Activated CD8-positive, alpha-beta memory T cell treated with anti-CD3 and anti-CD28 coated beads for 1 hour (primary cell): ENCODE data around the gene RGPD3.
"Not testable (repeated sequence)": the region's sequence is repeated elsewhere in the genome, so short reads cannot be mapped to it uniquely, and the experiment has no call there.

Source experiments
- DNase-seq, 2 donors: peaks; one replicate each; pipeline ENCODE4 v3.0.0-alpha.2; 2020; ENCODE audit warnings: low read depth in 1 of 2; ENCODE audit errors: extremely low read depth in 1 of 2

RGPD3 gene

GRCh38 chr2:106486551-106487385 is 18.6 kb upstream of the RGPD3 start, which contains the start of gene CD8B2:
Gene CD8B2 (plus strand): TSS chr2:106487364. CDS start chr2:106487427, 63 bp downstream.
- DNase-seq, result not testable (repeated sequence)

- DNase-seq, result not testable (repeated sequence)
Observed at GRCh38 chr2:106479563-106479962, 11.3 kb upstream of the RGPD3 start.

- not testable (repeated sequence) for DNase-seq
Observed at GRCh38 chr2:106477647-106478046, 9.4 kb upstream of the RGPD3 start.

- DNase-seq, result peak; percentile 9 to 10
Observed at GRCh38 chr2:106470658-106471057, 2.4 kb upstream of the RGPD3 start.

DNA sequence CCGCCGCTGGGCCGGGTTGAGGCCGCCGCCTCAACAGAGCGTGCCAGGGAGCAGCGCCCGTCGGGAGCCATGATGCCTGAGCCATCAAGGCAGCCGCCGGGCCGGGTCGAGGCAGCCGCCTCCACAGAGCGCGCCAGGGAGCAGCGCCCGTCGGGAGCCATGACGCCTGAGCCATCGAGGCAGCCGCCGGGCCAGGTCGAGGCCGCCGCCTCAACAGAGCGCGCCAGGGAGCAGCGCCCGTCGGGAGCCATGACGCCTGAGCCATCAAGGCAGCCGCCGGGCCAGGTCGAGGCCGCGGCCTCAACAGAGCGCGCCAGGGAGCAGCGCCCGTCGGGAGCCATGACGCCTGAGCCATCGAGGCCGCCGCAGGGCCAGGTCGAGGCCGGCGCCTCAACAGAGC is 697 bp downstream of the RGPD3 start:
- not testable (repeated sequence) for DNase-seq

- DNase-seq, result not testable (repeated sequence)
Observed at GRCh38 chr2:106461882-106462281, 6.3 kb downstream of the RGPD3 start.

DNA sequence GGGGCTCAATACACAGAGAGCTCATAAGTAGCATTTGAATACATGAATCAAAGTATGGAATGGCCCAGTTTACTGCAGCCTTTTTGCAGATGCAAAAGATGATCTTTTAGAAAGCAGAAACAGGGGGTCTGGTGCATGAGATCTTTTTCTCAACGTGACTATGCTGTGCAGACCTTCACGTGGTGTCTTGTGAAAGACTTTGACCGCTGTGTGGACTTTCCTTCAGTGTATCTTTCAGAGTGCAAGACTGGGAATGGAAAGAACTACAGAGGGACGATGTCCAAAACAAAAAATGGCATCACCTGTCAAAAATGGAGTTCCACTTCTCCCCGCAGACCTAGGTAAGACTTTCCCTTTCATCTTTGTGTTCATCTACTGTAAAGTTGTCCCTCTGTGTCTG is 77.5 kb downstream of the RGPD3 start:
- not testable (repeated sequence) for DNase-seq

DNA sequence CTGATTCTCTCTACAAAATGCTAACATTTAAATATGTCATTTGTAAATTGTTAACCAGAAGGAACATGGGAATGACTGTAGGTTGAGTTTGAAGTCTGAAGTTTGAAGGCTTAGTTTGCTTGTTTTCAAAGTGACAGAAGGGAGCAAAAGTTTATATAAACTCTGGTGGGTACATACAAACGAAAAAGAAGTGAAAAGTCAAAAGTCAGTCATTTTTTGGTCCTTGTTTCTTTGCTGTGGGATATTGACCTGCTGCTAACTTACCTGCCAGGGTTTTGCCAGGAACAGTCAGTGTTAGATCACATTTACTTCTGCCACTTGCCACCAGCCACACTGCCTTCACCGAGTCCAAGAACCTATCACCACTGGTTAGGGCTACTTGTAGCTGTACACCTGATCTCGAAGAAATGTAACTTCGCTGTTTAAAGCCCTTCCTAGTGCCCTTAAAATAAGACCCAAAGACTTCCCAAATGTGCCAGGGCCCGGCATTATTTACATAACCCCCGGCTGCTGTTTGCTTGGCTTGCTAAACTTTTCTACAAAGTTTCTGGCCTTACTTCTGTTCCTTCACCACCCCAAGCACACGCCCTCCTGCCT is 79.3 kb downstream of the RGPD3 start:
- DNase-seq, result not testable (repeated sequence)

GRCh38 chr2:106384548-106384947 is 83.7 kb downstream of the RGPD3 start:
- DNase-seq, result not testable (repeated sequence)

DNA sequence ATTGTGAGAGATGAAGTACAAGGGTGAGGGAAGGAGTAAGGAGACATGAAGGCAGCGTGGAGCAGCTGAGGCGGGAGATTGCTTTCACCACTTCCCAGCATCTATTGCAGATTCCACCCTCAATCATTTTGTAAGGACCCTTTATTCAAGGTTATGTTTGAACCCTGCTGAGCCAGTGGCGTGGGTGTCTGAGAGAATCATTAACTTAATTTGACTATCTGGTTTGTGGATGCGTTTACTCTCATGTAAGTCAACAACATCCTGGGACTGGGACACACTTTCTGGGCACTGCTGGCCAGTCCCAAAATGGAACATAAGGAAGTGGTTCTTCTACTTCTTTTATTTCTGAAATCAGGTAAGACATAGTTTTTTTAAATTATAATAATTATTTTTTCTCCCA is 86.3 kb downstream of the RGPD3 start:
- DNase-seq, result not testable (repeated sequence)

GRCh38 chr2:106379567-106379966 is 88.6 kb downstream of the RGPD3 start:
- DNase-seq, result not testable (repeated sequence)

GRCh38 chr2:106369182-106369581 is 99.0 kb downstream of the RGPD3 start:
- DNase-seq, result not testable (repeated sequence)

GRCh38 chr2:106366204-106366885 is 101.9 kb downstream of the RGPD3 start:
- no peak for DNase-seq

GRCh38 chr2:106363791-106364190 is 104.4 kb downstream of the RGPD3 start:
- no peak for DNase-seq

DNA sequence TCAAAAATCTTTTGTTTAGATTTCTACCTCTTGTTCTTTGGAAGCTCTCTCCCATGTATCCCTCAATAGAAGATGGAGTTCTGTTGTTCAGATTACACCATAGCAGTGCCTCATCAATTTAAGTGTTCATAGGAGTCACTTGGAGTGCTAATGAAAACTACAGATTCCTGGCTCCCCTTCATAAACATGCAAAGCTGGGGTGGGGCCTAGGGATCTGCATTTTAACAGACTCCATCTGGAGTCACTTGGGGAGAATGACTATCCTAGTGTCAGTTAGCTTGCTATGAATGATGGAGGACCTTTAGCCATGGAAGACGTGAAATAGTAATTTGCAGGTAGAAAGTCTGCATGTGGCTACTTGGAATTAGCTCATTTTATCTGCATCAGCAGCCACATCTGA is 105.4 kb downstream of the RGPD3 start:
- DNase-seq, result no peak

- no peak for DNase-seq
Observed at GRCh38 chr2:106359512-106359911, 108.7 kb downstream of the RGPD3 start.

DNA sequence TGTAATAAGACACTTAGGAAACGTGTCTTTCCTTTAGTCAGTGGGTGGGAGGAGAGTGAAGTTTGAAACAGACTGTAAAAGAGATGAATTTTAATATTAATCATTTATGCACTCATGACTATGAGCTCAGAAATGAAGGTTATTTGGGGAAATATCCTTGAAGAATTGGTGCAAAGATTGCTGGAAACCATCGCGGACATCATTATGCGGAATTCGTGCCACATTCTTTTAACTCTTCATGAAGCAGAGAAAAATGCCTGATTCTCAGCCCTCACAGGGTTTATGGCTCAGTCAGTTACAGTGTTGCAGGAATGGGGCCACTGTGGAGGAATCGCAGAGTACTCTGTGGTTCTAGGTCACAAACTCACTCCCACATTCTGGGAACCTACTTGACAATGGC is 109.7 kb downstream of the RGPD3 start:
- no peak for DNase-seq

- DNase-seq, result no peak
Observed at GRCh38 chr2:106358081-106358480, 110.1 kb downstream of the RGPD3 start.

DNA sequence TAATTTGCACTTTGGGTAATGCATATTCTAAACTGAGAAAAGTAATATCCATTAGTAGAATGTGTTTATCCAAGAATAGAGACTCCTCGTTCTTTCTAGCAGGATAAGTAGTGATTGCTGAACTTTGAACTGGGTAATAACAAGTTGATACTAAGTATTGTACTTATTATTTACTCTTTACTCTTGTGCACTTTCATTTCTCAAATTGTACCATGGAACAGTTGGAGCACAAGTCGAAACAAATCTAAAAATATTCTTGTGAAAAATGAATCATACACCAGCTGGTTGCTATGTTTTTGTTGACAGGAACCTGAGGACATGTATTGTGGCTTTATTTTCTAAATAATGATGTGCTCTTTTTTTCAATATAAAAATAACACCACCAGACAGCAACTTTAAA is 111.9 kb downstream of the RGPD3 start:
- no peak for DNase-seq

DNA sequence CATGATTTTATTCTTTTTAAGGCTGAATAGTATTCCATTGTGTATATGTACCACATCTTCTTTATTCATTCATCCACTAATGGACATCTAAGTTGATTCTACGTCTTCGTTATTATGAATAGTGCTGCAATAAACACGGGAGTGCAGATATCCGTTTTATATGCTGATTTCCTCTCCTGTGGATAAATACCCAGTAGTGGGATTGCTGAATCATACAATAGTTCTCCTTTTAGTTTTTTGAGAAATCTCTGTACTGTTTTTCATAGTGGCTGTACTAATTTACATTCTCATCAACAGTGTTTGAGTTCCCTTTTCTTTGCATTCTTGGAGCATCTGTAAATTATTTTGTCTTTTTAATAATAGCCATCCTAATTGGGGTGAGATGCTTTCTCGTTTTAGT is 114.5 kb downstream of the RGPD3 start:
- DNase-seq, result no peak

GRCh38 chr2:106350980-106351379 is 117.2 kb downstream of the RGPD3 start:
- DNase-seq, result no peak

DNA sequence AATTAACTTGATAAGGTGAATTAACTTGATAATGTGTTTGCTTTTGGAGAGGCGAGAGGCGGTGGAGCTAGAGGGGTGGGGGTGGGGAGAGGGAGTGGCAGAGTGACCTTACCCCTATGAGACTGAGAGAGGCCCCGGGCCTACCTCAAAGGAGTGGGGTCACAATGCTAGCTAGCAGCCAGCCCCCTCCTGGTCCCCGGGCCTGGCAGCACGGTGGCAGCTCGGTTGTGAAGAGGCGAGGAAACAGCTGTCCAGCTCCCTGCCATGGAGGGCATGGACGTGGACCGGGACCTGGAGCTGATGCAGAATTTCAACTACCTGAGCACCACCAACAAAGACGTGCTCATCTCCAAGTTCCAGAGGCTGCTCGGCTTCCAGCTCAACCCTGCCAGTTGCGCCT is 123.9 kb downstream of the RGPD3 start:
- no peak for DNase-seq
